ENCODE results near the gene ETFA. TPM values are rescaled to one million over a fixed set of nuclear protein-coding genes. Genes with fewer than 3 reads are reported as not detected.

The ETFA gene
- total RNA-seq, 1 experiment from 2014 or later = 236 TPM

DNA sequence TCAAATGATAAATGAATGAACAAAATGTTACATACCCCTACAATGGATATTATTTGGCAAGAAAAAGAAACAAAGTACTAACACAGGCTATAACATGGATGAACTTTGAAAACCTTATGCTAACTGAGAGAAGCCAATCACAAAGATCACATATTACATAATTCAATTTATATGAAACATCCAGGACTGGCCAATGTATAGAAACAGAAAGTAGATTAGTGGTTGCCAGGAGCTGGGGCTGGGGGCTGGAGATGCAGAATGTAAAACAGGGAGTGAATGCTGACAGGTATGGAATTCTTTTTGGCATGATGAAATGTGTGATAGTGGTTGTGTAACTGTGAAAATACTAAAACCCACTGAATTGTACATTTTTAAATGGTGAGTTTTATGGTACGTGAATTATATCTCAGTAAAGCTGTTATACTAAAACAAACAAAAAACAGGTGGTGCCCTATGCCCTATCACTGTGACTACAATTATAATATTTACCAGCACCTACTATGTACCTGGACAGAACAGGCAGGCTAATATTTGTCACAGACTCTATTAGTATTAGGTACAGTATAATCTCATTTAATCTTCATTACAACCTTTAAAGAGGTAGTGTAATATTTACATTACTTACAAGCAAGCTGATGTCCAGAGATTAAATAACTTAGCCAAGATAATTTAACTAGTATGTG lies 90.0 kb downstream of the ETFA start:
- no peak for DNase-seq (ENCODE audit: low read depth)

DNA sequence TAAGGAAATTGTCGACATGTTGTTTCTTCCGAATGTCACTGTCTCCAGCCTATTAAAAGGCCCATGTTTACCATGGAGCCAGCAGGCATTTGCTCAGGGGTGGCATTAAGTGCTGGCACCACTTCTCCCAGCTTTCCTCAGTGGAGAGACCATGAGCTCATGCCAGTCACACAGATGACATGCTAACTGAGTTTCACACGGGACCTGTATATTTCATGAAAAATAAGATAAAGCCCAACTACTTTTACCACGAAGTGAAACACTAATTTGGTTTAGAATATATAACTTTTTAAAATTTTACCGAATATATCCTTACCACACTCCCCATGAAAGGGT lies 93.4 kb downstream of the ETFA start:
- no peak for DNase-seq (ENCODE audit: low read depth)

- DNase-seq (ENCODE audit: low read depth) = peak; percentile 65
Observed at GRCh38 chr15:76217029-76217881, 94.0 kb downstream of the ETFA start.

- DNase-seq (ENCODE audit: low read depth) = no peak
Observed at GRCh38 chr15:76215634-76216033, 95.6 kb downstream of the ETFA start.

- DNase-seq (ENCODE audit: low read depth) = no peak
Observed at GRCh38 chr15:76209942-76210341, 101.3 kb downstream of the ETFA start.

DNA sequence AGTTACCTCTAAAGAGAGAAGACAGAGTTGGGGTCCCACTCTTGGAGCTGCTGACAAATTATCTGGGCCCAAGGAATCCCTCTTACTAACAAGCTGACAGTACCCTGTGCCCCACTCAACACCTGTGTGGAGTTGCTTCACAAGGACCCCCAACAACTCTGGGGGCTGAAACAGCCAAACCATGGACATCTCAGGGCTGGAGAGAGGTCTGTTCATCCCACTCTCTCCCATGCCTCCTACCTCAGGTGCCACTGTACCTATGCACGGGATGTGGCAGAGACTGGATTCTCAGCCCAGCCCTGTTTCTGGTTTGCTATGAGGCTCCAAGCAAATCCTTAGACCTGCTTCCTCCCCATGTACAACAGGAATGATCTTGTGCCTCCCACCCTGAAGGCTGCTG lies 101.7 kb downstream of the ETFA start:
- DNase-seq (ENCODE audit: low read depth) = no peak

DNA sequence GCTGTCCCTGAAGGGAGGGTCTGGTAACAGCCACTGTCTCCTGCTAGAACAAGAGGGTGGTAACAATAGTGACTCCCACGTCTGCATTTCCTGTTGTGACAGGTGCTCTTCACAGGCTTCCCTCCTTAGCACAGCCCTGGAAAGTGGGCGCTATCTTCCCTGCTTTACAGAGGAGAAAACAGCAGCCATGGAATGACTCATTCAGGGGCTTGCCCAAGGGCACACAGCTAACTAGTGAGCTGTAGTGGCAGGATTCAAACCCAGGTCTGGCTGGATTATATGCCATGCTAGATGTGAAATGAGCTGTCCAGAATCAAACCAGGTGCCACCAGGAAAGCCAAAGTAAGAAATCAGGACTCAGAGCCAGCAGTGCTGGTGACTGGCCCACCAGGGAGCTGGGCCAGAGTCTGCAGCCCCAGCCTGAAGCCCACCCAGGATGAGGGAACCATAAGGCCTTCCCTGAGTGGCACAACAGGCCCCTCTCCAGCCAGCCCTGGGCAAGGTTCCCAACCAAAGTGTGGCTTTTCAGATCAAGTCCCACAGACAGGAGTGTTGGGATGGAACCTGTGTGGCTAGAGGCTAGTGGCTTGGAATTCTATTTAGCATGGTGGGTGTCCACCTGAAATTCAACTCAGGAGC lies 102.4 kb downstream of the ETFA start:
- peak; percentile 58 for DNase-seq (ENCODE audit: low read depth)

- DNase-seq (ENCODE audit: low read depth) = no peak
Observed at GRCh38 chr15:76208084-76208785, 103.0 kb downstream of the ETFA start.

DNA sequence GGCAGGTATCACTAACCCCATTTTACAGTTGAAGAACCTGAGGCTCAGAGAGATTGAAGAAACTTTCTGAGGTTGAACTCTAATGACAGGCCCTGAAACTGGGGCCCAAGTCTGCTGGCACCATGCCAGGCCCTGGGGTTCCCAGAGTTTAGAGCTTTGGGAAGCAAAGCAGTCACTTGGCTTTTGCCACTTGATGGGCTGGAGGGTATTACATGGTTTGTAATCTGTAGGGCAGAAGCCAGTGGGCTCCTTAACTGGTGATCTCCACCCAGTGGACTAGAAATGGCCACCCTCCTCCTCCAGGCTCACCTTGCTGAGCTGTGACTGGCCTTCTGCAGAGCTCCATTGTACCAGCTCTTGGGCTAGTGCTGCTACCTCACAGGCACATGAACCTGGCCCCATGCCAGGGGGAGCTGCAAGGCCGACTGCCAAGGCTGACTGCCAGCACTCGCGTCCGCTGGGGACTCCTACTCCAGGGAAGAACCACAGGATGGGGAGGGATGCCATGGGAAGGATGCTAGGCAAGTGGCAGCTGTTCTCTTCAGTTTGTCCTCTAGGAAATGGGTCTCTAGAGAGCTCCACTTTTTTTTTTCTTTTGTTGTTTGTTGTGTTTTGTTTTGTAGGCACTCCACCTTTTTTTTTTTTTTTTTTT lies 104.8 kb downstream of the ETFA start:
- DNase-seq (ENCODE audit: low read depth) = peak; percentile 78

DNA sequence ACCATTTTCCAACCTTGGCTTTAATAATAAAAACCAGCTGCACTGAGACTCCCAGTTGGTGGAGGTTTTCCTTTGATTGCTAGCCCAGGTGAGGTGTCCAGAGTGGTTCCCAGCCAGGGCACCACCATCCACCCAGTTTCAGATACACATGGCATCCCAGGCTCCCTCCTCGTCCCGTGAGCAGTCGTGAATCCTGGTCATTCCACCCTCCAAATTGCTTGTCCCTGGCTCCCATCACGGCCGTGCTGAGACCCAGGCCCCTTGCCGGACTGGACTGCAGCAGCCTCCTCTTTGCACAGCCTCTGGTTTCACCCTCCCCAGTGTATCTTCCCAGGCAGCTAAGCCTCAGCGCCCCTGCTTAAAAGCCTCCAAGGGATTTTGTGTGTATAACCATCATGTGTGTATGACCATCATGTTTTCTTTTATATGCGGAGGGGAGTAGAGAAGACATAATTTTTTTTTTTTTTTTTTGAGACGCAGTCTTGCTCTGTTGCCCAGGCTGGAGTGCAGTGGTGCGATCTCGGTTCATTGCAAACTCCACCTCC lies 106.3 kb downstream of the ETFA start:
- DNase-seq (ENCODE audit: low read depth) = no peak

DNA sequence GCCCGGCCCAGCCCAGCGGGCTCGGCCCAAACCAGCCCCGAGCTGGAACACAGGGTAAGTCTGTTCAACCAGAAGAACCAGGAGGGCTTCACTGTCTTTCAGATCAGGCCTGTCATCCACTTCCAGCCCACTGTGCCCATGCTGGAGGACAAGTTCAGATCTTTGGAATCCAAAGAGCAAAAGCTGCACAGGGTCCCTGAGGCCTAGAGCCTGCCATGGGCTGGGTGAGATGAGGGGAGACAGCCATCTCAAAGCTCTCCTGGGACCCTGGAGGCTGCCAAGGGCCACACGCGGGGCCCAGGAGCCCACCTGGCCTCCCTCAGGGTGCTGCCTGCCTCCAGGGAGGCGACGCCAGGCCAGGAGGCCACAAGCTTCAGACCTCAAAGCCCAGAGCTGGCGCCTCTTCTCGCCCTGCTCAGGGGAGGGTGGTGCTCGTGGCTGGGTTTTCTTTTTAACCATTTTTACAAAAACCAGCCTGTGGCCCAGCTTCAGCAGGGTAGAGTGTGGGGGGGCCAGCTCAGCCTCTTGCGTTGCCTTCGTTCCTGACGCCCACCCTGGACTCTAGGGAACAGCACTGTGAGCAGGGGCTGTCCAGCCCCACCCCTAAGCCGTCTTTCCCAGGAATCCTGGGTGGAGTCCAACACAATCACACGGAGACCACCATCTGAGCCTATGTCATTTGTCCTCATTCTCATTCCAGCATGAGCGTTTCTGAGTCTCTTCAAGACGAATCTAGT lies 107.0 kb downstream of the ETFA start:
- no peak for DNase-seq (ENCODE audit: low read depth)

DNA sequence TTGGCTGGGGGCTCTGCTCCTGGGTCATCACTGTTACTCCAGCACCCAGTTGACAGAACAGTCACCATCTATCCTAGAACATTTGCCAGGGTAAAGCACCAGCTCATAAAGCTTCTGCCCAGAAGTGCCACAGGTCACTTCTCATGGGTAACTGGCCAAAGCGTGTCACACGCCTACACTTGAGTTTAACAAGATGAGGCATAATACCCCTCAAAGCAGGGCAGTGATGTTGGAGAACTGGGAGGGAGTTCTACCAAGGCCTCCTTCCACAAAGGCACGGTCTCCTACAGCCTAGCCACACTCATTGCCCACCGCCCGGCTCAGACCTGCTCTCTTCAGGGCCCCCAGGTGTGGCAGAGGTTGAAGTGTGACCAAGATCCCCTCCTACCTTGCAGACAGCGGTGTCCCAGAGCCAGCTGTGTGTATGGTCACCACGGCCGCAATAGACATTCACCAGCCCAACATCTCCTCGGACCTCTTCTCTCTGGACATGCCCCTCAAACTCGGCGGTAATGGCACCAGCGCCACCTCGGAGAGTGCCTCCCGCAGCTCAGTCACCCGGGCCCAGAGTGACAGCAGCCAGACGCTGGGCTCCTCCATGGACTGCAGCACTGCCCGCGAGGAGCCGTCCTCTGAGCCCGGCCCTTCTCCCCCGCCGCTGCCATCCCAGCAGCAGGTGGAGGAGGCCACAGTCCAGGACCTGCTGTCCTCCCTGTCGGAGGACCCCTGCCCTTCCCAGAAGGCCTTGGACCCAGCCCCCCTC lies 107.7 kb downstream of the ETFA start:
- DNase-seq (ENCODE audit: low read depth) = no peak

- no peak for DNase-seq (ENCODE audit: low read depth)
Observed at GRCh38 chr15:76201536-76202255, 109.6 kb downstream of the ETFA start.

- no peak for DNase-seq (ENCODE audit: low read depth)
Observed at GRCh38 chr15:76200641-76201105, 110.6 kb downstream of the ETFA start.

- no peak for DNase-seq (ENCODE audit: low read depth)
Observed at GRCh38 chr15:76200083-76200465, 111.2 kb downstream of the ETFA start.

DNA sequence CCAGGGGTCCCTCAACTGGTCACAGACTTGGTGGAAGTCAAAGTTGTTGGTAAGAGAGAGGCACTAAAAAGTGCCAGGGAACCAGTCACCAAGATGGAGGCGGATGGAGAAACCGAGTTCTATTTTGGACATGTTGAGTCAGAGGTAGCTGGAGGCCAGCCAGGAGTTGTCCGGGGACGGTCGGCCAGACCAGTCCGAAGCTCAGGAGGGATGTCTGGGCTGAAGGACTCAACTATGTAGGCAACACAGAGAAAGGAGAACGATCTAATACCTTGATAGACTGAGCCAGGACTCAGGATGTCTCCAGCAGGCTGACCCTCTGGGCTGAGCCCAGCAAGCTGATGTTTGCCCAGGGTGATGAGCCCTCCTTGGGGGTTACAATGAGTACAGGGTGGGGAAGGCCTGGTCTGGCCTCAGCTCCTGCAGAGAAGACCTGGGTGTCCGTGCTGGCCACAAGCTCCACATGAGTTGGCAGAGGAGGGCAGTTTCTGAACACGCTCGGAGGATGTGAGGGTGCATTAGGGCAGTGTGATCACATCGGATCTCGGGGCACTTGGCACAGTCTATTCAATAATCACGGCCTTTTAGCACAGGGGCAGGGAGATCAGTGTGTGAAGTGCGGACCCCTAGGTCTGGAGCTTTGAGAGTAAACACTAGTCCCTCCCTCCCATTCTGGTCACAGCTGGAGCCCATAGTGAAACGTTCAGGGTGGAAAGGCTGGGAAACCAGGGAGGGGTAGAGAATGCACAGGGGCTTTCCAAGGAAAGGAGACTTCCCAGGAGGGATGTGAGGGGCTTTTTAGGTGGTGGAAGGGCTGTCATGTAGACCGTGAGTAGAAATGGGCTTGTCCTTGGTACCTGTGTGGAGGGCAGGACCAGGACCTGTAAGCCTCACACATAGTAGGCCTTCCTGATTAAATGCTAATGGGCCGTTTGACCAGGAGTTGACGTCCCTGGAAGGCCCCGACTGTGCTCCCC lies 111.9 kb downstream of the ETFA start:
- DNase-seq (ENCODE audit: low read depth) = peak; percentile 92

- no peak for DNase-seq (ENCODE audit: low read depth)
Observed at GRCh38 chr15:76198456-76199105, 112.7 kb downstream of the ETFA start.
